Endothelial cell (in vitro differentiated cells): Measurements from ENCODE around the gene C5. TPM values are rescaled to one million over a fixed set of nuclear protein-coding genes. Genes with fewer than 3 reads are reported as not detected.
"Not testable (repeated sequence)": the region's sequence is repeated elsewhere in the genome, so short reads cannot be mapped to it uniquely, and the experiment has no call there.

Experiments used
- DNase-seq: peaks from one replicate; pipeline ENCODE4 v3.0.0; 2021; ENCODE audit warnings: low spot score
- H3K27ac Mint-ChIP-seq: one replicate; pipeline ENCODE4 v1.8.0; 2021; ENCODE audit warnings: mixed read lengths, inconsistent platforms; ENCODE audit not compliant: unreplicated experiment
- H3K27me3 Mint-ChIP-seq: one replicate; pipeline ENCODE4 v1.8.0; 2021; ENCODE audit warnings: mild to moderate bottlenecking, moderate library complexity, mixed read lengths, inconsistent platforms; ENCODE audit not compliant: unreplicated experiment
- H3K36me3 Mint-ChIP-seq: one replicate; pipeline ENCODE4 v1.8.0; 2021; ENCODE audit warnings: mild to moderate bottlenecking, low read depth, mixed read lengths, inconsistent platforms; ENCODE audit not compliant: unreplicated experiment
- H3K4me1 Mint-ChIP-seq: one replicate; pipeline ENCODE4 v1.8.0; 2021; ENCODE audit warnings: mild to moderate bottlenecking, mixed read lengths, inconsistent platforms; ENCODE audit not compliant: unreplicated experiment
- H3K4me3 Mint-ChIP-seq: one replicate; pipeline ENCODE4 v1.8.0; 2021; ENCODE audit warnings: mild to moderate bottlenecking, mixed read lengths, inconsistent platforms; ENCODE audit not compliant: unreplicated experiment
- H3K9me3 Mint-ChIP-seq: one replicate; pipeline ENCODE4 v1.8.0; 2021; ENCODE audit warnings: mixed read lengths, inconsistent platforms; ENCODE audit not compliant: unreplicated experiment
- total RNA-seq: library from RNA; stranded (reverse); fragmentation: NEBNext Ultra II Directional; extraction: Animal tissue kit (Norgen Biotek cat#: 25700); gene quantifications from one replicate; pipeline ENCODE4 v1.2.1, GENCODE V29; 2021; ENCODE audit not compliant: unreplicated experiment
- TF ChIP-seq, protein P1 (sequence below): fragments of 200-600 bp; sonication (generic); IDR thresholded peaks from one replicate; pipeline ENCODE4 v1.5.0; 2021; ENCODE audit warnings: antibody characterized with exemption; ENCODE audit not compliant: unreplicated experiment

C5 gene
- total RNA-seq, 1 donor from 2014 or later: 0.41 TPM

DNA sequence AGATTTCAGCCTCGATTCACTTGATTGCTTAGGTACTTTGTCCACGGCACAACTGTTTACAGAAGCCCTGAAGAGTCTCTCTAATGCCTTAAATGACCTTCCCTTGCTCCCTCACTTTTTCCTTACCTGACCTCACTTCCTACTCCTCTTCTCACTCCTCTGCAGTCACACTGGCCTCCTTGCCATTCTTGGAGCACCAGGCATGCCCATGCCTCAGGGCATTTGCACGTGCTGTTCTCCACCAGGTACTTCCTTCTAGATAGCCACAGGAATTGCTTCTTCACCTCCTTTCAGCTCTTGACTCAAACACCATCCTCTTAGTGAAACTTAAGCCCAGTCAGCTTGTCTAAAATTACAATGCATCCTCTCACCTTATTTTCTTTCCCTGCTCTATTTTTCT is 71.1 kb downstream of the C5 start:
- DNase-seq: no peak
- Mint-ChIP-seq H3K4me3 (no peak overlapping the region), H3K27me3 (peaks cover 1% of the 10 kb centered on the region), H3K4me1 (peaks cover 11% of the 10 kb centered on the region), H3K36me3 (no peaks in the 10 kb centered on the region), H3K27ac (no peak overlapping the region), H3K9me3 (no peaks in the 10 kb centered on the region)
- TF ChIP-seq, protein P1, sequence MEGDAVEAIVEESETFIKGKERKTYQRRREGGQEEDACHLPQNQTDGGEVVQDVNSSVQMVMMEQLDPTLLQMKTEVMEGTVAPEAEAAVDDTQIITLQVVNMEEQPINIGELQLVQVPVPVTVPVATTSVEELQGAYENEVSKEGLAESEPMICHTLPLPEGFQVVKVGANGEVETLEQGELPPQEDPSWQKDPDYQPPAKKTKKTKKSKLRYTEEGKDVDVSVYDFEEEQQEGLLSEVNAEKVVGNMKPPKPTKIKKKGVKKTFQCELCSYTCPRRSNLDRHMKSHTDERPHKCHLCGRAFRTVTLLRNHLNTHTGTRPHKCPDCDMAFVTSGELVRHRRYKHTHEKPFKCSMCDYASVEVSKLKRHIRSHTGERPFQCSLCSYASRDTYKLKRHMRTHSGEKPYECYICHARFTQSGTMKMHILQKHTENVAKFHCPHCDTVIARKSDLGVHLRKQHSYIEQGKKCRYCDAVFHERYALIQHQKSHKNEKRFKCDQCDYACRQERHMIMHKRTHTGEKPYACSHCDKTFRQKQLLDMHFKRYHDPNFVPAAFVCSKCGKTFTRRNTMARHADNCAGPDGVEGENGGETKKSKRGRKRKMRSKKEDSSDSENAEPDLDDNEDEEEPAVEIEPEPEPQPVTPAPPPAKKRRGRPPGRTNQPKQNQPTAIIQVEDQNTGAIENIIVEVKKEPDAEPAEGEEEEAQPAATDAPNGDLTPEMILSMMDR: no peak

DNA sequence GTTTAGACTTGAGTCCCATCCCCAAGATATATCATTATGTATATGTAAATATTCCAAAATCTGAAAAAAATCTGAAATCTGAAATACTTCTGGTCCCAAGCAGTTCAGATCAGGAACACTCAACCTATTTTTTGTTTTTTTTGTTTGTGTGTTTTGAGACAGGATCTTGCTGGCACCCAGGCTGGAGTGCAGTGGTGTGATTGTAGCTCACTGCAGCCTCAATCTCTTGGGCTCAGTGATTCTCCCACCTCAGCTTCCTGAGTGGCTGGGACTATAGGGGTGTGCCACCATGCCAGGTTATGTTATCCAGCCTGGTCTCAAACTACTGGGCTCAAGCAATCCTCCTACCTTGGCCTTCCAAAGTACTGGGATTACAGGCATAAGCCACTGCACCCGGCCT is 72.8 kb downstream of the C5 start:
- Mint-ChIP-seq H3K4me1 (peaks cover 11% of the 10 kb centered on the region), H3K27ac (no peak overlapping the region), H3K27me3 (peaks cover 2% of the 10 kb centered on the region), H3K9me3 (no peaks in the 10 kb centered on the region), H3K4me3 (no peak overlapping the region), H3K36me3 (no peaks in the 10 kb centered on the region)
- DNase-seq: no peak
- TF ChIP-seq, protein P1: no peak

DNA sequence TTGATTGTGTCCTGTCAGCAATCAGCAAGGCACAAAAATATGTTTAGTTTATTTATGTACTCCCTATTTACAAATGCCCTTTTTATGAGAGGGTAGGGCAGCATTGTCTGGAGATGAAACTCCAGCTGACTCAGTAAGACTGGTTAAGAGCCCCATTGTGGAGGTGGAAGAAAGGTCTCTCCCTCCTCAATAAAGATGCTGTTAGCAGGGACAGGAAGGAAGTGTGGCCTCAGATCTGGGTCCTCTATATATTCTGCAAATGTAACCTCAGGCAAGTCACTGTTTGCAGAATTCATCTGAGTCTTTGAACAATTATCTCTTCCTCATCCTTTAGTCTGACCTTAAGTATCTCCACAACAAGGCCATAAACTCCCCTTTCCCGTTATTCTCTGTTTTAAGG is 75.2 kb downstream of the C5 start:
- TF ChIP-seq, protein P1: no peak
- Mint-ChIP-seq H3K36me3 (no peaks in the 10 kb centered on the region), H3K4me1 (peaks cover 11% of the 10 kb centered on the region), H3K9me3 (no peaks in the 10 kb centered on the region), H3K27ac (no peak overlapping the region), H3K4me3 (no peak overlapping the region), H3K27me3 (peaks cover 3% of the 10 kb centered on the region)
- no peak for DNase-seq

DNA sequence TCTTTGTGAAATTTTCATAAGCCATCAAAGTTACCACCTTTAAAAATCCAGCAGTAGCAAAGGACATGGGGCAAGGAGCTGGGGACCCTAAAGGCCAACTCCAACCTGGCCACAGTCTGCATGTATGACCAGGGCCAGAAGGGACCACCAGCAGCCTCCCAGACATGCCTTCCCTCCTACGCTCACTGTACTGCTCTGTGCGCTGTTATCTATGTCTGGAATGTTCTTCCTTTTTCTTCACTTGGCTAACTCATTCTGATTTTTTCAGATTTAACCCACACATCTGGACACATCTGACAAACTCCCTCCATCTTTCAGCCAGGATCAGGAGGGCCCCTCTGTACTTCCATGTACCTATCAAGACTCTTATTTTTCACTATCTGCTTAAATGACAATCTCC is 75.9 kb downstream of the C5 start:
- no peaks in the 10 kb centered on the region for H3K9me3 Mint-ChIP-seq
- peaks cover 15% of the 10 kb centered on the region for H3K4me1 Mint-ChIP-seq
- TF ChIP-seq, protein P1: no peak
- H3K36me3 Mint-ChIP-seq: no peaks in the 10 kb centered on the region
- no peak overlapping the region for H3K27ac Mint-ChIP-seq
- DNase-seq: no peak
- H3K4me3 Mint-ChIP-seq: no peak overlapping the region
- peaks cover 3% of the 10 kb centered on the region for H3K27me3 Mint-ChIP-seq

DNA sequence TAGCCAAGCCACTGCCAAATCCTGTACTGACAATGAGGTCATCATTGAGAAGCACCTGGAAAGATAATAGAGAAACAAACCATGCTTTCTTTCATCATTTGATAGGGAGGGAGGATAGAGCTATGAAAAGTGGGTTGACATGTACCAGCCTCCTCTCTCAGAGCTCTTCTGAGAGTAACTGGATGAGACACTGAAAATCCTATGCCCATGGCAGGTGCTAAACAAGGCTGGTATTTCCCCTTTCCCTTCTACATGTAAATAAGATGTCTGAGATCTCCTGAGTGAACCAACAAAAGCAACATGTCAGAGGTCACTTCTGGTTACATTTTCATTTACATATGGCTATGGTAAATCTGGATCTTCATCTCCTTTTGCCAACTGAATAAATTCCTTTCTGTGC is 78.1 kb downstream of the C5 start:
- no peak overlapping the region for H3K27ac Mint-ChIP-seq
- no peak for DNase-seq
- TF ChIP-seq, protein P1: no peak
- peaks cover 3% of the 10 kb centered on the region for H3K27me3 Mint-ChIP-seq
- peaks cover 18% of the 10 kb centered on the region for H3K4me1 Mint-ChIP-seq
- H3K4me3 Mint-ChIP-seq: no peak overlapping the region
- H3K9me3 Mint-ChIP-seq: no peaks in the 10 kb centered on the region
- H3K36me3 Mint-ChIP-seq: no peaks in the 10 kb centered on the region

DNA sequence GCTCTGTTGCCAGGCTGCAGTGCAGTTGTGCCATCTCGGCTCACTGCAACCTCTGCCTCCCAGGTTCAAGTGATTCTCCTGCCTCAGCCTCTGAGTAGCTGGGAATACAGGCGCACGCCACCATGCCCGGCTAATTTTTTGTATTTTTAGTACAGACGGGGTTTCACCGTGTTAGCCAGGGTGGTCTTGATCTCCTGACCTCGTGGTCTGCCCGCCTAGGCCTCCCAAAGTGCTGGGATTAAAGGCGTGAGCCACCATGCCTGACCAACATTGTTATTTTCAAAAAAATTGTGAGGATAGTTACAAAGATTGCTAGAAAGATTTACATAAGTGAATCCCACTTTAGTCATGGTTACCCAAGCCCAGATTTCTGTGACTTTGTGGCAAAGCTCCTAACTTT is 78.6 kb downstream of the C5 start:
- H3K4me1 Mint-ChIP-seq: peaks cover 23% of the 10 kb centered on the region
- not testable (repeated sequence) for H3K36me3 Mint-ChIP-seq, H3K9me3 Mint-ChIP-seq, H3K27ac Mint-ChIP-seq, DNase-seq, H3K27me3 Mint-ChIP-seq, H3K4me3 Mint-ChIP-seq
